Stimulated activated memory B cell treated with anti-CD40 and anti-IgM and Interleukin-4, amounts not matched to agents 10 μg/mL and 1 μg/mL and 100 μg/mL, for 72 hours (primary cell): ENCODE measurements around the gene PIK3CB.

Source experiments
- ATAC-seq: fragments of 150-1000 bp; cut with Tn5 transposase; 2 replicates; pipeline ENCODE4 v1.10.0; 2021
- H3K27ac Mint-ChIP-seq: one replicate; pipeline ENCODE4 v1.8.0; 2022; ENCODE audit warnings: mild to moderate bottlenecking, mixed read lengths
- H3K27me3 Mint-ChIP-seq: one replicate; pipeline ENCODE4 v1.8.0; 2022; ENCODE audit warnings: mixed read lengths
- H3K36me3 Mint-ChIP-seq: one replicate; pipeline ENCODE4 v1.8.0; 2022; ENCODE audit warnings: mixed read lengths
- H3K4me1 Mint-ChIP-seq: one replicate; pipeline ENCODE4 v1.8.0; 2022; ENCODE audit warnings: mixed read lengths
- H3K4me3 Mint-ChIP-seq: one replicate; pipeline ENCODE4 v1.8.0; 2022; ENCODE audit warnings: mild to moderate bottlenecking, moderate library complexity, mixed read lengths
- H3K9me3 Mint-ChIP-seq: one replicate; pipeline ENCODE4 v1.8.0; 2022; ENCODE audit warnings: mixed read lengths

PIK3CB gene

DNA sequence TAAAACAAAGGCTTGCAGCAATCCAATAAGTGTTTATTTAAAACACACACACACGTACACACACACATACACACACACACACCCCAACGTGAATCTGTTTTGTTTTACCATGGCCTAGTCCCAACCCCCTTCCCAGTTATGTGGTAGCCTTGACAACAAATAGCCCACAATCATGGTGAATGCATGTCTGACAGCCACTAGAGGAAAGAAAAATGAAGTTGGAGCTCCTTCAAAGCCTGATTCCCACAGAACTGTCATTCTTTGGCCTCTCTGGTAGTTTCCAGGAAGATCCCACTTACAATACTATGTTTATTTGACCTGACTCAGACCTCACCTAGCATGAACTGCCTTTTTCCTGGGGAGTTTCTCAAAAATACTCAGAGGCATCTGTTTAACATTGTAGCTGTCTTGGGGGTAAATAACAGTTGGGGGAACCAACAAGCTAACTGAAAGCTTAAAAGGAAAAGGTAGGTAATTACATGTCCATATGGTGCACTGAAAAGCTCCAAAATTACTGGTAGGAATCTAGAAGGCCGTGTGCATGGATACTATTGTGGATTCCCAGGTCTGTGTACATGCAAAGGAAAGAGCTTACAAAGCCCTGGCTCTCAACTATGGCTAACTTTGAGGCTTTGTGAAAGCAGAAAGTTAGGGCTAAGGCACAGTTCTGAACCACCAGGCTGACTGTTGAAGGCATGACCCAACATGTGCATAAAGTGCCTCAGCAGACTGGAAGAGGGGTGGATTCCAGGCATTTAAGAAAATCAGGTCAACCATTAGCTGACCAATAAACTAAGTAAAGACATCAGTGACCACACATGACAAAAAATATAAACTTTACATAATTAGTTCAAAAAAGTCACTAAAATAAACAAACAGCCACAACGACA lies 160.8 kb downstream of the PIK3CB start:
- Mint-ChIP-seq H3K4me3 (no peak overlapping the region), H3K27me3 (no peaks in the 10 kb centered on the region), H3K9me3 (peaks cover 5% of the 10 kb centered on the region), H3K27ac (no peak overlapping the region), H3K4me1 (no peaks in the 10 kb centered on the region), H3K36me3 (peaks cover 70% of the 10 kb centered on the region)
- ATAC-seq: no peak

DNA sequence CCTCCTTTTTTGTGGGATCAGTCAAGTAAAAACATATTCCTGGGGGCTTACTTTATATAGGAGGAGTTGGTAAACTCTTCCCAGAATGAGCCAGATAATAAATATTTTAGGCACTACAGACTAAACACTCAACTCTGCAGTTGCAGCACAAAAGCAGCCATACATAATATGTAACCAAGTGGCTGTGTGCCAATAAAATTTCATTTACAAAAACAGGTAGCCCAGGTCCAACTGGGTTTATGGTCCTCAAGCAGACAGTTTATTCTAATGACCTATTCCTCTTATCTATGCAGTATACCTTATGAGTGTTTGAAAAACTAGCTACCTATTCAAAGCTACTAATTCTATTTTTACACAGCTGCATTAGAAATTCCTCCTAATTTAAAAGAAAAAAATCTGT lies 164.3 kb downstream of the PIK3CB start:
- peaks cover 71% of the 10 kb centered on the region for H3K36me3 Mint-ChIP-seq
- ATAC-seq: no peak
- no peak overlapping the region for H3K27ac Mint-ChIP-seq
- H3K4me1 Mint-ChIP-seq: no peaks in the 10 kb centered on the region
- H3K9me3 Mint-ChIP-seq: peaks cover 5% of the 10 kb centered on the region
- no peaks in the 10 kb centered on the region for H3K27me3 Mint-ChIP-seq
- no peak overlapping the region for H3K4me3 Mint-ChIP-seq

- Mint-ChIP-seq H3K27me3 (no peaks in the 10 kb centered on the region), H3K27ac (no peak overlapping the region), H3K4me3 (no peak overlapping the region), H3K9me3 (no peaks in the 10 kb centered on the region), H3K4me1 (no peaks in the 10 kb centered on the region), H3K36me3 (peaks cover 67% of the 10 kb centered on the region)
- no peak for ATAC-seq
These were observed 166.6 kb downstream of the PIK3CB start for GRCh38 chr3:138668107-138668506.

- no peak overlapping the region for H3K27ac Mint-ChIP-seq
- H3K4me3 Mint-ChIP-seq: no peak overlapping the region
- H3K27me3 Mint-ChIP-seq: no peaks in the 10 kb centered on the region
- no peaks in the 10 kb centered on the region for H3K9me3 Mint-ChIP-seq
- peaks cover 68% of the 10 kb centered on the region for H3K36me3 Mint-ChIP-seq
- H3K4me1 Mint-ChIP-seq: no peaks in the 10 kb centered on the region
- no peak for ATAC-seq
These were observed 177.2 kb downstream of the PIK3CB start for GRCh38 chr3:138657508-138657907.

GRCh38 chr3:138653567-138653966 lies 181.2 kb downstream of the PIK3CB start:
- Mint-ChIP-seq H3K9me3 (peaks cover 2% of the 10 kb centered on the region), H3K4me1 (no peaks in the 10 kb centered on the region), H3K27ac (no peak overlapping the region), H3K4me3 (no peak overlapping the region), H3K27me3 (no peaks in the 10 kb centered on the region), H3K36me3 (peaks cover 72% of the 10 kb centered on the region)
- ATAC-seq: no peak

GRCh38 chr3:138649134-138649533 lies 185.6 kb downstream of the PIK3CB start:
- Mint-ChIP-seq H3K27me3 (no peaks in the 10 kb centered on the region), H3K36me3 (peaks cover 54% of the 10 kb centered on the region), H3K9me3 (peaks cover 24% of the 10 kb centered on the region), H3K27ac (no peak overlapping the region), H3K4me3 (no peak overlapping the region), H3K4me1 (no peaks in the 10 kb centered on the region)
- no peak for ATAC-seq

- Mint-ChIP-seq H3K27ac (no peak overlapping the region), H3K4me3 (no peak overlapping the region), H3K27me3 (no peaks in the 10 kb centered on the region), H3K9me3 (peaks cover 38% of the 10 kb centered on the region), H3K36me3 (peaks cover 48% of the 10 kb centered on the region), H3K4me1 (no peaks in the 10 kb centered on the region)
- ATAC-seq: no peak
These were observed 188.2 kb downstream of the PIK3CB start for GRCh38 chr3:138646513-138646912.

GRCh38 chr3:138646008-138646407 lies 188.7 kb downstream of the PIK3CB start:
- Mint-ChIP-seq H3K36me3 (peaks cover 45% of the 10 kb centered on the region), H3K27me3 (no peaks in the 10 kb centered on the region), H3K4me3 (no peak overlapping the region), H3K9me3 (peaks cover 38% of the 10 kb centered on the region), H3K27ac (no peak overlapping the region), H3K4me1 (no peaks in the 10 kb centered on the region)
- ATAC-seq: no peak

DNA sequence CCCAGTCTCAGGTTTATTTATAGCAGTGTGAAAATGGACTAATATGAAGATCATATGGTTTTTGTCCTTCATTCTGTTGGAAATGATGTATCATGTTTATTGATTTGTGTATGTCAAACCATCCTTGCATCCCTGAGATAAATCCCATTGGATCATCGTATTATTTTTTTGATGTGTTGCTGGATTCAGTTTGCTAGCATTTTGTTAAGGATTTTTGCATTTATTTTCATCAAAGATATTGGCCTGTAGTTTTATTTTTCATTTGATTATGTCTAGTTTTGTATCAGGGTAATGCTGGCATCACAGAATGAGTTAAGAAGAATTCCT lies 191.8 kb downstream of the PIK3CB start:
- ATAC-seq: no peak
- Mint-ChIP-seq H3K27ac (no peak overlapping the region), H3K27me3 (no peaks in the 10 kb centered on the region), H3K36me3 (peaks cover 29% of the 10 kb centered on the region), H3K4me1 (no peaks in the 10 kb centered on the region), H3K9me3 (peaks cover 48% of the 10 kb centered on the region), H3K4me3 (no peak overlapping the region)

- Mint-ChIP-seq H3K9me3 (peaks cover 49% of the 10 kb centered on the region), H3K27me3 (no peaks in the 10 kb centered on the region), H3K27ac (no peak overlapping the region), H3K4me1 (no peaks in the 10 kb centered on the region), H3K4me3 (no peak overlapping the region), H3K36me3 (peaks cover 30% of the 10 kb centered on the region)
- ATAC-seq: no peak
These were observed 192.4 kb downstream of the PIK3CB start for GRCh38 chr3:138642226-138642926.

DNA sequence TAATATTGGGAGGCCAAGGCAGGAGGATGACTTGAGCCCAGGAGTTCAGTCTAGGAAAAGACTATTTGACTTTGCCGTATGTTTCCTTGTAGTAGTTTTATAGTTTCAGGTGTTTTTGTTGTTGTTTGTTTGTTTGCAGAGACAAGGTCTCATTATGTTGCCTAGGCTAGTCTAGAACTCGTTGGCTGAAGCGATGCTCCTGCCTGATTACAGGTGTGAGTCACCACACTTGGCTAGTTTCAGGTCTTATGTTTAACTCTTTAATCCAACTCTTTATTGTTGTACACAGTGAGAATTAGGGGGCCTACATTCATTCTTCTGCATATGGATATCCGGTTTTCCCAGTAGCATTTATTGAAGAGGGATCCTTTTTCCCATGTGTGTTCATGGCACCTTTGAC lies 194.2 kb downstream of the PIK3CB start:
- H3K4me3 Mint-ChIP-seq: no peak overlapping the region
- H3K9me3 Mint-ChIP-seq: peaks cover 43% of the 10 kb centered on the region
- no peak overlapping the region for H3K27ac Mint-ChIP-seq
- no peaks in the 10 kb centered on the region for H3K4me1 Mint-ChIP-seq
- ATAC-seq: no peak
- H3K36me3 Mint-ChIP-seq: peaks cover 22% of the 10 kb centered on the region
- no peaks in the 10 kb centered on the region for H3K27me3 Mint-ChIP-seq

DNA sequence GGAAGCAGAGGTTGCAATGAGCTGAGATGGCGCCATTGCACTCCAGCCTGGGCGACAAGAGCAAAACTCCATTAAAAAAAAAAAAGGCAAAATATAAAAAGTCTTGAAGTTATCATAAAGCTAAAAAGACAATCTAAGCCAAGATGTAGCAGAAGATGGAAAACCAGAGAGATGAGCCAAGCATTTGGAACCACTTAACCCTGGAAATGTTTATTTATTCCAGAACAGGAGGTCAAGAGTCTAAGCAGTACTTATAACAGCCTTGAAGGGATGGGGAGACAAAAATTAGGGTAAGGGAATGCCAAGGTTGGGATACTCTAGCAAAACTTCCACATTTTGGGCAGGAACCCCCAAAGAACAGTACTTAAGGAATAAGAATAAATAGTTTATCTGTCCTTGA lies 196.1 kb downstream of the PIK3CB start:
- no peak overlapping the region for H3K27ac Mint-ChIP-seq
- ATAC-seq: no peak
- H3K36me3 Mint-ChIP-seq: peaks cover 19% of the 10 kb centered on the region
- peaks cover 29% of the 10 kb centered on the region for H3K9me3 Mint-ChIP-seq
- no peak overlapping the region for H3K4me3 Mint-ChIP-seq
- no peaks in the 10 kb centered on the region for H3K4me1 Mint-ChIP-seq
- H3K27me3 Mint-ChIP-seq: no peaks in the 10 kb centered on the region

DNA sequence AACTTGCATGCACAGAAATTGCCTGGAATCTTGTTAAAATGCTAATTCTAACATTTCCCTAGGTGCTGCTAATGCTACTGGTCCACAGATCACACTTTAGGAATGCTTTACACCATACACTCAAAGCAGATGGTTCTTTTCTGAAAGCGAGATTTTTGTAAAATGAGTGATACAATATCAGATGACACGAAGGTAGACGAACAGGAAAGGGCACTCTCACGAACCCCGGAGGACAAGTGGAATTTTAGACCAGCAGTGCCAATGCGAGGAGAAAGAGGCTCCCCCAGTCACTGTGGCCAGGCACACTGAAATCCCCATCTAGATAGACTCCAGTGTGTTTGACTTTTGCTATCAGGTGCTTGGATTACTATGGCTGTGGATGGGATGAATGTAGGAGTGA lies 205.2 kb downstream of the PIK3CB start:
- Mint-ChIP-seq H3K4me3 (no peak overlapping the region), H3K27ac (no peak overlapping the region), H3K36me3 (peaks cover 55% of the 10 kb centered on the region), H3K9me3 (no peaks in the 10 kb centered on the region), H3K27me3 (no peaks in the 10 kb centered on the region), H3K4me1 (no peaks in the 10 kb centered on the region)
- ATAC-seq: no peak

GRCh38 chr3:138625707-138626365 lies 208.9 kb downstream of the PIK3CB start:
- Mint-ChIP-seq H3K9me3 (no peaks in the 10 kb centered on the region), H3K27me3 (no peaks in the 10 kb centered on the region), H3K4me1 (no peaks in the 10 kb centered on the region), H3K4me3 (no peak overlapping the region), H3K36me3 (peaks cover 69% of the 10 kb centered on the region), H3K27ac (no peak overlapping the region)
- no peak for ATAC-seq

GRCh38 chr3:138624518-138624917 lies 210.2 kb downstream of the PIK3CB start:
- Mint-ChIP-seq H3K4me3 (no peak overlapping the region), H3K27me3 (no peaks in the 10 kb centered on the region), H3K4me1 (no peaks in the 10 kb centered on the region), H3K36me3 (peaks cover 62% of the 10 kb centered on the region), H3K27ac (no peak overlapping the region), H3K9me3 (no peaks in the 10 kb centered on the region)
- no peak for ATAC-seq
